HepG2 (cell line): ENCODE measurements around the gene TCTN2. TPM values are rescaled to one million over a fixed set of nuclear protein-coding genes. Genes with fewer than 3 reads are reported as not detected.
A peak's percentile ranks its signal among the peaks of the same experiment; 100 is the strongest.

Source experiments
- CBFB ChIP-seq: sonication (generic); formaldehyde crosslinking; IDR thresholded peaks from 2 replicates; pipeline ENCODE4 v1.4.0; 2020; ENCODE audit warnings: missing genetic modification reagents
- CTCF ChIP-seq: sonication (generic); formaldehyde crosslinking; IDR thresholded peaks from 2 replicates; pipeline ENCODE4 v1.5.0; 2020; ENCODE audit warnings: mild to moderate bottlenecking, missing genetic modification reagents, moderate library complexity
- E2F2 ChIP-seq: sonication (generic); formaldehyde crosslinking; IDR thresholded peaks from 2 replicates; pipeline ENCODE4 v1.4.0; 2020; ENCODE audit warnings: missing genetic modification reagents, borderline replicate concordance
- FOXM1 ChIP-seq: sonication (generic); formaldehyde crosslinking; IDR thresholded peaks from 2 replicates; pipeline ENCODE4 v1.5.0; 2020; ENCODE audit warnings: missing genetic modification reagents
- FOXO1 ChIP-seq: sonication (generic); formaldehyde crosslinking; IDR thresholded peaks from 2 replicates; pipeline ENCODE4 v1.4.0; 2020; ENCODE audit warnings: missing genetic modification reagents
- HOXA7 ChIP-seq: sonication (generic); formaldehyde crosslinking; IDR thresholded peaks from 2 replicates; pipeline ENCODE4 v1.8.1; 2022; ENCODE audit warnings: mild to moderate bottlenecking, missing genetic modification reagents, moderate library complexity
- IKZF4 ChIP-seq: sonication (generic); formaldehyde crosslinking; IDR thresholded peaks from 2 replicates; pipeline ENCODE4 v1.5.1; 2020; ENCODE audit warnings: borderline replicate concordance, mild to moderate bottlenecking, low read depth, missing genetic modification reagents; ENCODE audit errors: not compliant biosample characterization
- MAX ChIP-seq: IDR thresholded peaks from 2 replicates; pipeline ENCODE4 v1.6.1; 2012; ENCODE audit warnings: inconsistent platforms
- MXD3 ChIP-seq: IDR thresholded peaks from 2 replicates; pipeline ENCODE4 v1.6.1; 2016; ENCODE audit warnings: mild to moderate bottlenecking, missing biosample characterization, missing genetic modification reagents
- PBX3 ChIP-seq: sonication (generic); formaldehyde crosslinking; IDR thresholded peaks from 2 replicates; pipeline ENCODE4 v1.8.1; 2023; ENCODE audit warnings: missing genetic modification reagents, inconsistent platforms, borderline replicate concordance
- REXO4 ChIP-seq: sonication (generic); formaldehyde crosslinking; IDR thresholded peaks from 2 replicates; pipeline ENCODE4 v1.8.0; 2022; ENCODE audit warnings: missing genetic modification reagents, mild to moderate bottlenecking, borderline replicate concordance
- TAF15 ChIP-seq: fragments of 200-400 bp; formaldehyde crosslinking; IDR thresholded peaks from one replicate; pipeline ENCODE4 v1.6.1; 2018; ENCODE audit warnings: mild to moderate bottlenecking, low read depth, low read length; ENCODE audit not compliant: poor library complexity, severe bottlenecking
- TFDP1 ChIP-seq: IDR thresholded peaks from 2 replicates; pipeline ENCODE4 v1.6.1; 2016; ENCODE audit warnings: missing compliant biosample characterization, missing genetic modification reagents, borderline replicate concordance
- TGIF2 ChIP-seq: IDR thresholded peaks from 2 replicates; pipeline ENCODE4 v1.6.1; 2016; ENCODE audit warnings: control low read depth, missing compliant biosample characterization
- ZBTB1 ChIP-seq: sonication (generic); formaldehyde crosslinking; IDR thresholded peaks from 2 replicates; pipeline ENCODE4 v1.4.0; 2020; ENCODE audit warnings: missing genetic modification reagents, borderline replicate concordance
- ZNF224 ChIP-seq: sonication (generic); formaldehyde crosslinking; IDR thresholded peaks from 2 replicates; pipeline ENCODE4 v1.5.0; 2020; ENCODE audit warnings: mild to moderate bottlenecking, missing genetic modification reagents
- ZNF235 ChIP-seq: sonication (generic); formaldehyde crosslinking; IDR thresholded peaks from 2 replicates; pipeline ENCODE4 v1.8.1; 2023; ENCODE audit warnings: mild to moderate bottlenecking, missing genetic modification reagents, borderline replicate concordance
- ZNF280B ChIP-seq: sonication (generic); formaldehyde crosslinking; IDR thresholded peaks from 2 replicates; pipeline ENCODE4 v1.5.0; 2020; ENCODE audit warnings: missing genetic modification reagents, mild to moderate bottlenecking, borderline replicate concordance
- ZNF383 ChIP-seq: sonication (generic); formaldehyde crosslinking; IDR thresholded peaks from 2 replicates; pipeline ENCODE4 v1.4.0; 2020; ENCODE audit warnings: missing genetic modification reagents, mild to moderate bottlenecking, borderline replicate concordance
- ZNF720 ChIP-seq: sonication (generic); formaldehyde crosslinking; IDR thresholded peaks from 2 replicates; pipeline ENCODE4 v1.4.0; 2020; ENCODE audit warnings: missing genetic modification reagents
- polyA plus RNA-seq, 8 experiments: library from polyadenylated mRNA; depleted of rRNA in 3 of 8; stranded (reverse) in 7 of 8; unstranded in 1 of 8; fragments of >200 nt; fragmentation: Illumina TruSeq in 4 of 8; extraction: Trizol in 4 of 8; gene quantifications; 2 replicates each; pipeline versions ENCODE4 v1.2.1 to v1.2.3, GENCODE V29; 2011 to 2016; ENCODE audit warnings: low read depth in 4 of 8, missing spikeins in 1 of 8, mixed read lengths in 1 of 8; ENCODE audit not compliant: insufficient read depth in 1 of 8
- total RNA-seq, 5 experiments: library from RNA; depleted of rRNA; stranded (reverse); fragments of >200 nt; fragmentation: Illumina TruSeq; extraction: Trizol; gene quantifications; 2 replicates each; pipeline ENCODE4 v1.2.3, GENCODE V29; 2016; ENCODE audit warnings: low read depth in 1 of 5

Gene TCTN2
- total and polyA plus RNA-seq, 2 of the 13 experiments (the other 11 are each of a cell fraction or from before 2014, with no cell fraction given), result 5.0 to 8.1 TPM

- TF ChIP-seq TFDP1 (peak; percentile 77), ZNF235 (no peak), FOXM1 (CRISPR knock-in tag) (no peak), E2F2 (CRISPR knock-in tag) (peak; percentile 86), ZBTB1 (CRISPR knock-in tag) (no peak), MXD3 (CRISPR knock-in tag) (peak; percentile 65; the same call in 1 of the 2 replicates), TGIF2 (CRISPR knock-in tag) (peak; percentile 96), CBFB (CRISPR knock-in tag) (peak; percentile 95), REXO4 (CRISPR knock-in tag) (no peak), TAF15 (no peak), ZNF383 (CRISPR knock-in tag) (0 out of 2 replicates have a peak, but pooled peaks have one; percentile 24), IKZF4 (CRISPR knock-in tag) (no peak), ZNF224 (CRISPR knock-in tag) (no peak), CTCF (peak; percentile 43), ZNF280B (CRISPR knock-in tag) (no peak; the same call in none of the 2 replicates), FOXO1 (peak; percentile 75; the same call in 1 of the 2 replicates), PBX3 (CRISPR knock-in tag) (peak; percentile 62; the same call in 1 of the 2 replicates), HOXA7 (CRISPR knock-in tag) (no peak), MAX (peak; percentile 98), ZNF720 (CRISPR knock-in tag) (no peak)
These were observed 37.4 kb upstream of the TCTN2 start, which contains the start of the genes EIF2B1 and GTF2H3 (continued) for GRCh38 chr12:123633379-123634141.
